ENCODE data around the gene RIPK3.
A peak's percentile ranks its signal among the peaks of the same experiment; 100 is the strongest.
"Not testable (repeated sequence)": the region's sequence is repeated elsewhere in the genome, so short reads cannot be mapped to it uniquely, and the experiment has no call there.

Gene RIPK3

DNA sequence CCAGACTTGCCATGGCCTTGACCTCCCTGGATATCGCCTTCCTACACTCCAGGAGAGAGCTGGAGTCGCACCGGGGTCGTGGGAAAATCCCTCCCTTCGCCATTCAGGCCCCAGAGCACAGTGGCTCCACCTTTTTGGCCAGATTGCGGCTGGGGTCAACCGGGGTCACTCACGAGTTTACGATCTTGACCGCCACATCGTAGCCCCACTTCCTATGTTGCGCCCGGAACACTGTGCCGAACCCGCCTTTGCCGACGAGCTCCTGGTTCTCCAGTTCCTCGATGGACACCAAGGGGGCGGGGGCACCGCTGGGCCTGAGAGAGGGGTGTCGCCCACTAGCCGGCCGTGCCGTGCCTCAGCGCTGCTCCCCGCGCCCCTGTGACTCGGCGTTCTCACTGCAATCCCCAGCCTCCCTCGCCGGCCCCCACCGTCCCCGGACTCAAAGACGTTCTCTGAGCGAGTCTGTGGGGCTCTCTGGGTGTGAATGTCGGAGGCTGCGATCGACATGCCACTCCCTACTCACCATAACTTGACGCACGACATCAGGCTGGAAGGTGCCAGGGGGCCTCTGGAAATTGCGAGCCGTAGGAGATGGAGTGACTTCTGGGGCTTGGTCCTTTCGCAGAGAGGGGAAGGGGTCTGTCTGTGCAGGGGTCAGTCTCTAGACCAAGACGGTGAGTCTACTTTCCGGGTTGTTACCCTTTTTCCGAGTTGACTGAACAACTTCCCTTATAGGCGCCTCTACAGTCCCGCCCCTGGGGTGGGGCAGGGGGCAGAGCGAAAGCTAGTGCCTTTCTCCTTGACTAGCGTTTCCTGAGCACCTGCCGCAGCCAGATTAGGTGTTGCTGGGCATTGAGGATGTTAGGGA is at the start of gene RIPK3:
Gene RIPK3 (minus strand): TSS at position 708 of the 868 bp plus-strand sequence. CDS start 165 bp downstream, at position 543.
- no peak for DNase-seq

GRCh38 chr14:24389226-24389848 is 49.5 kb upstream of the RIPK3 start:
- no peak for DNase-seq

GRCh38 chr14:24388474-24389179 is 48.8 kb upstream of the RIPK3 start:
- DNase-seq = no peak

- DNase-seq = not testable (repeated sequence)
Measured at GRCh38 chr14:24387579-24387978, 47.8 kb upstream of the RIPK3 start.

GRCh38 chr14:24387009-24387345 is 47.2 kb upstream of the RIPK3 start:
- DNase-seq = no peak

GRCh38 chr14:24385524-24385923 is 45.7 kb upstream of the RIPK3 start:
- DNase-seq = no peak

DNA sequence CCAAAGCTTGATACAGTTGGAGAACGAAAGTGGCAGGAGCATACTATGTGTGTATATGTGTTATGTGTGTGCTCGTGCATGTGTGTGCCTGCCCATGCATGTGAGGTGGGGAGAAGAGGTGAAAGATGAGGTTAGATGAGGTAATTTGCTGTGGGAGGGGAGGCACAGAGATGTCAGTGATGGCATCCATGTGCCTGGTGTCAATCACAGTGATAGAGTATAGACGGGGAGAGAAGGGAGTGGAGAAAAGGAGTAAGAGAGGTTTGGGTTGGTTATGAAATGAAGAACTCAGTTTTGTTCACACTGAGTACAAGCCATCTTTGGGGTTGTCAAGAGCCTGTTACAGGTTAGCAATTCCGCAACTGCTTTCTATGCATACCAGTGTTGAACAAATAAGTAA is 44.4 kb upstream of the RIPK3 start:
- no peak for DNase-seq

GRCh38 chr14:24382064-24382371 is 42.2 kb upstream of the RIPK3 start:
- no peak for DNase-seq

DNA sequence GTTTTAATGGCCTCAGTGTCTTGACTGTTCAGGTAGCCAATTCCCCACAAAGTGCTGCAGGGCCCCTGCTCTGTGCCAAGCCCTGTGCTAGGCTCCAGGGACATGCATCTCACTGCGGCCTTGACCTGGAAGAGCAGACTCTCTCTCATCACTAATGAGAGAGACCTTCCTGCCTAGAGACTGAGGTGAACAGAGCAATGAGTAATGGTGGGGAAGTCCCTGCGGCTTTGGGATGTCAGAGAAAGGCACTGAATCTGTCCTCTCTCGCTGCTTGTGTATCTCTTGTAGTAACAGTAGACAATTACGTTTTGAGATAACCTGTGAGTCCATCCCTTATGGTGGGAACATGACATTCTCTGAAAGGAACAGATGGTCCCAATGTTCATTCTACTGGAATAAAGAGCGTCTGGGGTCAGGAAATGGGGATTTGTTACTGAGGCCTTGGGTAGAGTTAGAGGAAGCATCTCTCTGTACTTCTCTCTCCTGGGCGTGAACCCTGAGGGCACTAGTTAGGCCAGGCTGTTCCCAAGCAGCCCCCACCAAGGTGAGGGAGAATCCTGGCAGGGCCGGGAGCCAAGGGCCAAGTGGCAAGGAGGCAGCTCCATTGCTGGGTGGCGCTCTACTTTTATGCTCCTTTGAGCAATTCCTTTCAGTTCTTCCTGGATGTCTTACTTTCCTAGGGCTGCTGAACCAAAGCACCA is 41.7 kb upstream of the RIPK3 start:
- DNase-seq = peak; percentile 93

- no peak for DNase-seq
Measured at GRCh38 chr14:24379907-24380730, 40.3 kb upstream of the RIPK3 start.

GRCh38 chr14:24378981-24379906 is 39.5 kb upstream of the RIPK3 start:
- DNase-seq = no peak

DNA sequence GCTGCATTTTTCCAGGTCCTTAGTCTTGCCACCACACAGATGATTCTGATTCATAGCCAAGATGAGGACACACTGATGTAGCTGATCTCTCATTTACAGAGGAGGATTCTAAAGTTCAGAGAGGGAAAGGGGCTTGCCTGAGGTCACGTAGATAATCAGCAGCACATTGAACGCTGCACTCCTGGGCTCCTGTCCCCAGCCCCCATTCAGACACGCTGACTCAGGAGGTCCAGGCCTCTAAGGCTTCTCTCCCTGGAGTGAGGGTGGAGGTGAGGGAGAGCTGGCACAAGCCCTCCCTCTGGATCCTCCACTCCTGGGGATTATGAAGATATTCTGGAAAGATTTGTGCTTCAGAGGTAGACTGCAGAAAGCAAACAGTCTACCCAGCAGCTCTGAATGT is 38.5 kb upstream of the RIPK3 start:
- no peak for DNase-seq

GRCh38 chr14:24377657-24378056 is 37.9 kb upstream of the RIPK3 start:
- no peak for DNase-seq

- DNase-seq = no peak
Measured at GRCh38 chr14:24377126-24377525, 37.3 kb upstream of the RIPK3 start.

DNA sequence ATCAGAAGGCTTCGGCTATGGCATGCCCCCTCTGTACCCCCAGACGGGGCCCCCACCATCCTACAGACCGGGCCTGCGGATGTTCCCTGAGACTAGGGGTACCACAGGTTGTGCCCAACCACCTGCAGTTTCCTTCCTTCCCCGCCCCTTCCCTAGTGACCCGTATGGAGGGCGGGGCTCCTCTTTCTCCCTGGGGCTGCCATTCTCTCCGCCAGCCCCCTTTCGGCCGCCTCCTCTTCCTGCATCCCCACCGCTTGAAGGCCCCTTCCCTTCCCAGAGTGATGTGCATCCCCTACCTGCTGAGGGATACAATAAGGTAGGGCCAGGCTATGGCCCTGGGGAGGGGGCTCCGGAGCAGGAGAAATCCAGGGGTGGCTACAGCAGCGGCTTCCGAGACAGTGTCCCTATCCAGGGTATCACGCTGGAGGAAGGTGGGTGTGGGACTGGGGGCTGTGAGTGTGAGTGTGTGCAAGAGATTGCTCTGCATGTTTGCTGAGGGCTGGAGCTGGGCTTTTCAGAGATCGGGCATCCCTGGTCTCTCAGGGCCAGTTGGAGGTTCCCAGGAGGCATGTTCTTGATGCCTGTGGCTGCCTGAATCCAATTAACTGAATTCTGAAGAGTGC is 36.8 kb upstream of the RIPK3 start:
- no peak for DNase-seq

DNA sequence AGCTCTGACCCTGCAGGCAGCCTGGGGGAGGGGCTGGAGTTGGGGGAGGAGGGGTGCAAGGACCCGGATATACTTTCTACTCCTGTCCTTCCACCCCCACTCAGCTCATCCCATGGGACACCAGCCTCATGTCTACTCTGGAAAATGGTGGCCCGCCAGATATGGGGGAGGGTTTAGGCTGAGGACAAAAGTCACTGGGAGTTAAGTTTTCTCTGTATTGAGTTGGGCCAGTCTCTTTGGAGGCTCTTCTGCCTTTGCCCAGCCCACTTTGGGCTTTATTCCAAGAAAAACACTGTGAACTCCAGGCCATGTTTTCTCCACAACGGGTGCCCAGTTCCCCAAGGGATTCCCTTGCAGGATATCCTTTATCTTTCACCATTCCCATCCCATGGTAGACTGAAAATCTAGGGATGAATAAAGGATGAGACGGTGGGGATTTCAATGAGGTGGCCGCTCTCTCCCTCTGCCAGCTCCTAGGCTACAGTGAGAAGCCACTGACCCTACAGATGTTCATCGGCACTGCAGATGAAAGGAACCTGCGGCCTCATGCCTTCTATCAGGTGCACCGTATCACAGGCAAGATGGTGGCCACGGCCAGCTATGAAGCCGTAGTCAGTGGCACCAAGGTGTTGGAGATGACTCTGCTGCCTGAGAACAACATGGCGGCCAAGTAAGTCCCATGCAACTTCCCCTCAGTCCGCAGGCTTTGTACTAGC is 33.1 kb upstream of the RIPK3 start:
- peak; percentile 39 for DNase-seq

DNA sequence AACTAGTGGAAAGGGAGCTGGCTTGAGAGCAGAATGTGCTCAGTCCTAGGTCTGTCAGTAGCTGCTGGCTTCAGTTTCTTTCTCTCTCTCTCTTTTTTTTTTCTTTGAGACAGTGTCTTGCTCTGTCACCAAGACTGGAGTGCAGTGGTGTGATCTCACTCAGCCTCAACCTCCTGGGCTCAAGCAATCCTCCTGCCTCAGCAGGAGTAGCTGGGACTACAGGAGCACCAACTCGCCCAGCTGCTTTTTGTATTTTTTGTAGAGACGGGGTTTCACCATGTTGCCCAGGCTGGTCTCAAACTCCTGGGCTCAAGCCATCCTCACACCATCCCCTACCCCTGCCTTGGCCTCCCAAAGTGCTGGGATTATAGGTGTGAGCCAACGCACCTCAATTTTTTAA is 31.8 kb upstream of the RIPK3 start:
- not testable (repeated sequence) for DNase-seq

- peak; percentile 15 for DNase-seq
Measured at GRCh38 chr14:24370748-24371147, 31.0 kb upstream of the RIPK3 start.

GRCh38 chr14:24369907-24370687 is 30.3 kb upstream of the RIPK3 start:
- no peak for DNase-seq

Data from NCI-H2171 treated with DMSO at 0.1 percent for 48 hours (cell line).